Liver (tissue), 3 donors: ENCODE measurements around the gene WFIKKN1.

Experiments used
- RAD21 ChIP-seq, 2 donors: IDR thresholded peaks; 2 replicates each; pipeline ENCODE4 v1.6.1; 2016; ENCODE audit warnings: antibody characterized with exemption in 2 of 2, mild to moderate bottlenecking in 2 of 2
- REST ChIP-seq: IDR thresholded peaks from 2 replicates; pipeline ENCODE4 v1.6.1; 2016; ENCODE audit warnings: antibody characterized with exemption, mild to moderate bottlenecking
- ZBTB33 ChIP-seq: IDR thresholded peaks from 2 replicates; pipeline ENCODE4 v1.6.1; 2016; ENCODE audit warnings: antibody characterized with exemption
- TF ChIP-seq, protein P1 (sequence below): fragments of 150-350 bp; IDR thresholded peaks from 2 replicates; pipeline ENCODE4 v1.5.1; 2017; ENCODE audit warnings: improper control_type of control experiment, low read depth, low read length; ENCODE audit not compliant: missing input control
- TF ChIP-seq, protein P2 (sequence below): IDR thresholded peaks from 2 replicates; pipeline ENCODE4 v1.6.1; 2016; ENCODE audit warnings: antibody characterized with exemption
- donor health status: healthy.
- donor health status: healthy.

DNA sequence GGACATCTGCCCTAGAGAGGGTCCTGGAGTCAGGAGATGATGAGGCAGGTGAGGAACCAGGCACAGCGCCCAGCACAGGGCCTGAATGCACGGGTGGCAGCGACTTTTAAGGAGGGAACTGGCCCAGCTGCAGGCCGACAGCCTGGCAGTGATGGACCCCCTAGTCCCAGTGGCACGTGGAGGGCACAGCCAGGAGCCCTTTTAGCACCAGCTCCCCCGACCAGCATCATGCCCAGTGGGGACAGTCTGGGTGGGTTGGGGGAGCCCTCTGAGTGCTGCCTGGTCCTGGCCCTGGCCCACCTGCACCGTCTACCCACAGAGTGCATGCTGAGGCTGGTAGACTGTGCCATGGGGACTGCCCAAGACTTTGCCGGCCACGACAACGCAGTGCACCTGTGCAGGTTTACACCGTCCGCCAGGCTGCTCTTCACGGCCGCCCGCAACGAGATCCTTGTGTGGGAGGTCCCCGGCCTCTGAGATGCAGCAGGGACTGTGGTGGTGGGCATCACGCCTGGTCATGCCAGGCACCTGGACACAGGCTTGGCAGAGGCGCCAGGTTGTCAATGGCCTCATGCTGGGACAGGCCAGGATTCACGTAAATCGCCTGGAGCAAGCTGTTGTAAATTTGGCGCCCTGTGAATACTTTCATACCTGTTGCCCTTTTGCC, 36.5 kb downstream of the WFIKKN1 start:
- TF ChIP-seq, protein P1, sequence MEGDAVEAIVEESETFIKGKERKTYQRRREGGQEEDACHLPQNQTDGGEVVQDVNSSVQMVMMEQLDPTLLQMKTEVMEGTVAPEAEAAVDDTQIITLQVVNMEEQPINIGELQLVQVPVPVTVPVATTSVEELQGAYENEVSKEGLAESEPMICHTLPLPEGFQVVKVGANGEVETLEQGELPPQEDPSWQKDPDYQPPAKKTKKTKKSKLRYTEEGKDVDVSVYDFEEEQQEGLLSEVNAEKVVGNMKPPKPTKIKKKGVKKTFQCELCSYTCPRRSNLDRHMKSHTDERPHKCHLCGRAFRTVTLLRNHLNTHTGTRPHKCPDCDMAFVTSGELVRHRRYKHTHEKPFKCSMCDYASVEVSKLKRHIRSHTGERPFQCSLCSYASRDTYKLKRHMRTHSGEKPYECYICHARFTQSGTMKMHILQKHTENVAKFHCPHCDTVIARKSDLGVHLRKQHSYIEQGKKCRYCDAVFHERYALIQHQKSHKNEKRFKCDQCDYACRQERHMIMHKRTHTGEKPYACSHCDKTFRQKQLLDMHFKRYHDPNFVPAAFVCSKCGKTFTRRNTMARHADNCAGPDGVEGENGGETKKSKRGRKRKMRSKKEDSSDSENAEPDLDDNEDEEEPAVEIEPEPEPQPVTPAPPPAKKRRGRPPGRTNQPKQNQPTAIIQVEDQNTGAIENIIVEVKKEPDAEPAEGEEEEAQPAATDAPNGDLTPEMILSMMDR = no peak
- TF ChIP-seq ZBTB33 = no peak
- TF ChIP-seq RAD21 (IDR thresholded peaks at IDR 0.05) = no peak
- TF ChIP-seq, protein P2, sequence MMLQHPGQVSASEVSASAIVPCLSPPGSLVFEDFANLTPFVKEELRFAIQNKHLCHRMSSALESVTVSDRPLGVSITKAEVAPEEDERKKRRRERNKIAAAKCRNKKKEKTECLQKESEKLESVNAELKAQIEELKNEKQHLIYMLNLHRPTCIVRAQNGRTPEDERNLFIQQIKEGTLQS = no peak
- no peak for TF ChIP-seq REST
